HG02588 (cell line): Measurements from ENCODE around the gene PCNP.
A peak's percentile ranks its signal among the peaks of the same experiment; 100 is the strongest.
"Not testable (repeated sequence)": the region's sequence is repeated elsewhere in the genome, so short reads cannot be mapped to it uniquely, and the experiment has no call there.

Source experiments
- ATAC-seq: cut with Tn5 transposase; IDR thresholded peaks from one replicate; pipeline ENCODE4 v1.9.1; 2021; ENCODE audit warnings: mild to moderate bottlenecking, moderate library complexity; ENCODE audit not compliant: unreplicated experiment

Gene PCNP

GRCh38 chr3:101631098-101631796 lies 57.3 kb downstream of the PCNP start:
- ATAC-seq = no peak

GRCh38 chr3:101631959-101632358 lies 58.0 kb downstream of the PCNP start:
- ATAC-seq = not testable (repeated sequence)

GRCh38 chr3:101632586-101632985 lies 58.6 kb downstream of the PCNP start:
- no peak for ATAC-seq

GRCh38 chr3:101633186-101633585 lies 59.2 kb downstream of the PCNP start:
- no peak for ATAC-seq

- ATAC-seq = no peak
Observed at GRCh38 chr3:101634591-101635196, 60.7 kb downstream of the PCNP start.

- no peak for ATAC-seq
Observed at GRCh38 chr3:101635345-101635744, 61.4 kb downstream of the PCNP start.

GRCh38 chr3:101635954-101636798 lies 62.2 kb downstream of the PCNP start:
- peak; percentile 95 for ATAC-seq

GRCh38 chr3:101637451-101637850 lies 63.5 kb downstream of the PCNP start:
- ATAC-seq = no peak

- ATAC-seq = no peak
Observed at GRCh38 chr3:101638261-101638745, 64.3 kb downstream of the PCNP start.

- ATAC-seq = no peak
Observed at GRCh38 chr3:101639280-101639963, 65.4 kb downstream of the PCNP start.

GRCh38 chr3:101640256-101640655 lies 66.3 kb downstream of the PCNP start:
- ATAC-seq = no peak

- not testable (repeated sequence) for ATAC-seq
Observed at GRCh38 chr3:101641397-101642115, 67.6 kb downstream of the PCNP start.

- no peak for ATAC-seq
Observed at GRCh38 chr3:101642441-101642840, 68.5 kb downstream of the PCNP start.

GRCh38 chr3:101643009-101643844 lies 69.2 kb downstream of the PCNP start:
- no peak for ATAC-seq
